ENCODE measurements around the gene CRB1. TPM values are rescaled to one million over a fixed set of nuclear protein-coding genes. Genes with fewer than 3 reads are reported as not detected.

CRB1 gene
- total RNA-seq, 1 donor from 2014 or later = under 0.01 TPM

Other genes with a start within 250 kb of the CRB1 start
- gene F13B, start 201.0 kb upstream of the CRB1 start, total RNA-seq = not detected in 2 replicates
- 12.3 and 80.6 TPM in 2 replicates for gene ASPM, start 121.6 kb upstream of the CRB1 start, total RNA-seq
- 8.5 and 9.4 TPM in 2 replicates for gene ZBTB41, start 67.0 kb upstream of the CRB1 start, total RNA-seq

Measured in dermis blood vessel endothelial cell (primary cell).